ENCODE data around the gene FGFR1OP2. TPM values are rescaled to one million over a fixed set of nuclear protein-coding genes. Genes with fewer than 3 reads are reported as not detected.

The FGFR1OP2 gene
- total RNA-seq, result 66.7 and 71.6 TPM in 2 replicates

DNA sequence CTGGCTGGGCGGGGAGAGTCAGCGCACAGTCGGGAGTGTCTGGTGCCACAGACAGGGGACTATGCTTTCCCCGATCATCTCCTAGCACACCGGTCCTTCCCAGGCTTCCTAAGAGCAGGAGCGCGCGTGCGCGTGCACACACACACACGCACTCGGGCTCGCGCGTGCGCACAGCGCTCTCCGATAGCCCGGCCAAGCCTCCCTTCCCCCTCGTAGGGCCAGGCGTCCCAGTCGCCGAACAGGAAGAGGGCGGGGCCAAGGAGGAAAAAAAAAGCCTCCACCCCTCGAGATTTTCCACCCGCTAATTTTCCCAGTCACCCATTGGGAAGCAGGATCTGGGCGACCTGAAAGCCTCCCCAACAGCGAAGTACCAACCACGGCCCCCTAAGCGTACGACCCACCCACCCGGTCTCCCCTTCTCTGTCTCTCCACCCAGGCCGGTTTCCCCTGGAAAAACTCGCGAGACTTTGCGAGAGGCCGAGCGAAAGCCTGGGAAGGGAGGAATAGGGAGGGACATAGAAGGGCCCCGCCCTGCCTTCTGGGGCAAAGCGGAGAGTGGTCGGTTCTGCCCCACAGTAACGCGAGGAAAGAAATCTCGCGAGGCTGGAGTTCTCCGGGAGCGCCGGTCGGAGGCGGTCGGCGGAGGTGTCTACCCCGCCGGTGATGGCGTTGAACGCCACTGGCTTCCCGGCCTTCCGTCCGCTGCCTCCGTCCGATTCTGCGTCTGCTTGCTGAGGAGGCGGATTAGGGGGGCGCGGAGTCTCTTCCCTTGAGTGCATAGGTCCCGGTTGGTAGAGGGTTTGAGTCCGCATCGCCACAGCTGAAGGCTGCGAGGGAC is at the start of gene FGFR1OP2, which contains the start of gene INTS13:
FGFR1OP2 (plus strand) TSS at position 608 of the 838 bp plus-strand sequence. CDS start 15,689 bp downstream, outside the sequence.
INTS13 (minus strand) TSS at position 119 of the 838 bp plus-strand sequence. CDS start 1,178 bp downstream, outside the sequence.

DNA sequence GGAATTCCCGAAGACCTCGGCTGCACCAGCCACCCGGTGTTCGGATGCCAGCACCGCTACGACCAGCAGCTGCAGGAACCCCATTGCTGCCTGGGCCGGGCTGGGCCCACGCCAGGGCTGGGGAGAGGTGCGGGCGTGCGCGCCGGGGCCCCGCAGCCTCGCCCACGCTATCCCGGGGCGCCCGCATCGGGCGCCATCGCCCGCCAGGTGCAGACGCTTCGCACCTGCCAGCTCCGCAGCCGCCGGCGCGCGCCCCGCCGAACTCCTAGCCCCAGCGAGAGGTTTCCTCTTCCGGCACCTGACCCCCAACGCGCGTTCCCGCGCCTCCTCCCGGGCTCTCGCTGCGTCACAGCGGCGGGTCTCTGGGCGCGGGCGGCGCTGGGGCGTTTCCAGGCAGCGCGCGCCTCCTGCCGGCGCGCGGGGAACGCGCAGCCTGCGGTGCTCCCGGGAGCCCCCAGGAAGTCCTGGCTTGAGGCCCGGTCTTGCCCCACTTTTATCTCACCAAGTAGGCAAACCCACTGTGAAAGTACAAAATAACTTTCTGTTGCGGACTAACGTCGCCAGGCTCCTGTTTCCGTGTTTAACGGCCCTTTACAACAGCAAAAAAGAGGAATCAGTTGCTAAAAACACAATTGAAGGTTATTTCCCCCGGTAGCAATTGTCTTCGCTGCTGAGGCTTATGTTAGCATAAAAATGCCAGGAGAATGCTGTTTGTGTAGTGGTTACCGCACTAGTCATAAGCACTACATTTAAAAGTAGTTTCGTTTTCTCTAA is 76.0 kb downstream of the FGFR1OP2 start, which contains the start of gene TM7SF3:
TM7SF3 (minus strand) TSS at position 300 of the 774 bp plus-strand sequence; CDS start at position 84, 216 bp downstream.

Other genes starting within 250 kb of the FGFR1OP2 start
- 18.0 and 21.7 TPM in 2 replicates for gene ITPR2, start 105.3 kb upstream of the FGFR1OP2 start, total RNA-seq
- 42.6 and 72.3 TPM in 2 replicates for gene INTS13, start 489 bp upstream of the FGFR1OP2 start, total RNA-seq
- gene TM7SF3, start 75.9 kb downstream of the FGFR1OP2 start, total RNA-seq, result 104 and 141 TPM in 2 replicates
- 46.2 and 49.3 TPM in 2 replicates for gene MED21, start 84.1 kb downstream of the FGFR1OP2 start, total RNA-seq
- gene C12orf71, start 144.1 kb downstream of the FGFR1OP2 start, total RNA-seq, result not detected in 2 replicates

Data from regular cardiac myocyte (primary cell).